ENCODE results near the gene NCAM1.

NCAM1 gene

GRCh38 chr11:113104691-113105251, 143.6 kb downstream of the NCAM1 start:
- no peak for TF ChIP-seq POLR2A (IDR thresholded peaks at IDR 0.05; ENCODE audit: low read length)
- TF ChIP-seq GATA1 (IDR thresholded peaks at IDR 0.05; ENCODE audit: low read depth, low read length): no peak
- DNase-seq: no peak

- no peak for DNase-seq
Observed at GRCh38 chr11:113105592-113105991, 144.4 kb downstream of the NCAM1 start.

GRCh38 chr11:113106507-113106906, 145.3 kb downstream of the NCAM1 start:
- TF ChIP-seq GATA1 (IDR thresholded peaks at IDR 0.05; ENCODE audit: low read depth, low read length) (no peak), POLR2A (IDR thresholded peaks at IDR 0.05; ENCODE audit: low read length) (no peak)
- DNase-seq: no peak

More at GRCh38 chr11:113105592-113105991, 144.4 kb downstream of the NCAM1 start:
- TF ChIP-seq POLR2A (IDR thresholded peaks at IDR 0.05; ENCODE audit: low read length) (no peak), GATA1 (IDR thresholded peaks at IDR 0.05; ENCODE audit: low read depth, low read length) (no peak)

- DNase-seq: no peak
- TF ChIP-seq GATA1 (IDR thresholded peaks at IDR 0.05; ENCODE audit: low read depth, low read length): no peak
- no peak for TF ChIP-seq POLR2A (IDR thresholded peaks at IDR 0.05; ENCODE audit: low read length)
Observed at GRCh38 chr11:113110046-113110445, 148.8 kb downstream of the NCAM1 start.

GRCh38 chr11:113111156-113111555, 149.9 kb downstream of the NCAM1 start:
- TF ChIP-seq POLR2A (IDR thresholded peaks at IDR 0.05; ENCODE audit: low read length) (no peak), GATA1 (IDR thresholded peaks at IDR 0.05; ENCODE audit: low read depth, low read length) (no peak)
- no peak for DNase-seq

- TF ChIP-seq POLR2A (IDR thresholded peaks at IDR 0.05; ENCODE audit: low read length) (no peak), GATA1 (IDR thresholded peaks at IDR 0.05; ENCODE audit: low read depth, low read length) (no peak)
- DNase-seq: no peak
Observed at GRCh38 chr11:113112307-113112706, 151.1 kb downstream of the NCAM1 start.

GRCh38 chr11:113113801-113114704, 152.8 kb downstream of the NCAM1 start:
- no peak for TF ChIP-seq POLR2A (IDR thresholded peaks at IDR 0.05; ENCODE audit: low read length)
- no peak for TF ChIP-seq GATA1 (IDR thresholded peaks at IDR 0.05; ENCODE audit: low read depth, low read length)
- DNase-seq: peak in 1 of 2 experiments; percentile 15

- DNase-seq: no peak
- no peak for TF ChIP-seq GATA1 (IDR thresholded peaks at IDR 0.05; ENCODE audit: low read depth, low read length)
- no peak for TF ChIP-seq POLR2A (IDR thresholded peaks at IDR 0.05; ENCODE audit: low read length)
Observed at GRCh38 chr11:113114705-113115027, 153.4 kb downstream of the NCAM1 start.

- TF ChIP-seq GATA1 (IDR thresholded peaks at IDR 0.05; ENCODE audit: low read depth, low read length) (no peak), POLR2A (IDR thresholded peaks at IDR 0.05; ENCODE audit: low read length) (no peak)
- no peak for DNase-seq
Observed at GRCh38 chr11:113118104-113118503, 156.9 kb downstream of the NCAM1 start.

GRCh38 chr11:113119074-113119473, 157.9 kb downstream of the NCAM1 start:
- no peak for TF ChIP-seq GATA1 (IDR thresholded peaks at IDR 0.05; ENCODE audit: low read depth, low read length)
- no peak for TF ChIP-seq POLR2A (IDR thresholded peaks at IDR 0.05; ENCODE audit: low read length)
- no peak for DNase-seq

- TF ChIP-seq POLR2A (IDR thresholded peaks at IDR 0.05; ENCODE audit: low read length): no peak
- no peak for TF ChIP-seq GATA1 (IDR thresholded peaks at IDR 0.05; ENCODE audit: low read depth, low read length)
- DNase-seq: no peak
Observed at GRCh38 chr11:113119966-113120736, 158.9 kb downstream of the NCAM1 start.

GRCh38 chr11:113121746-113122145, 160.5 kb downstream of the NCAM1 start:
- TF ChIP-seq POLR2A (IDR thresholded peaks at IDR 0.05; ENCODE audit: low read length): no peak
- TF ChIP-seq GATA1 (IDR thresholded peaks at IDR 0.05; ENCODE audit: low read depth, low read length): no peak
- no peak for DNase-seq

- TF ChIP-seq GATA1 (IDR thresholded peaks at IDR 0.05; ENCODE audit: low read depth, low read length): no peak
- TF ChIP-seq POLR2A (IDR thresholded peaks at IDR 0.05; ENCODE audit: low read length): no peak
- no peak for DNase-seq
Observed at GRCh38 chr11:113124006-113124405, 162.8 kb downstream of the NCAM1 start.

GRCh38 chr11:113124578-113124977, 163.4 kb downstream of the NCAM1 start:
- TF ChIP-seq POLR2A (IDR thresholded peaks at IDR 0.05; ENCODE audit: low read length): no peak
- TF ChIP-seq GATA1 (IDR thresholded peaks at IDR 0.05; ENCODE audit: low read depth, low read length): no peak
- DNase-seq: no peak
